PFSK-1 (cell line): ENCODE results near the gene CDK11A.
A peak's percentile ranks its signal among the peaks of the same experiment; 100 is the strongest.
"Not testable (repeated sequence)": the region's sequence is repeated elsewhere in the genome, so short reads cannot be mapped to it uniquely, and the experiment has no call there.

ENCODE experiments used
- FOXP2 ChIP-seq: optimal IDR thresholded peaks from 2 replicates; pipeline ENCODE3; 2011; ENCODE audit warnings: borderline replicate concordance, control low read depth, inconsistent platforms; ENCODE audit not compliant: insufficient read depth; ENCODE audit errors: extremely low read length, extremely low read depth
- POLR2AphosphoS5 ChIP-seq: IDR thresholded peaks from 2 replicates; pipeline ENCODE4 v1.6.1; 2012; ENCODE audit warnings: low read depth, mild to moderate bottlenecking, control low read depth, low read length, moderate library complexity
- REST ChIP-seq, 2 experiments: IDR thresholded peaks; 2 replicates each; pipeline versions ENCODE4 v1.6.1 to v1.8.0; 2011 to 2012; ENCODE audit warnings: low read depth in 2 of 2, low read length in 2 of 2, control low read depth in 1 of 2, inconsistent platforms in 1 of 2, mild to moderate bottlenecking in 1 of 2, moderate library complexity in 1 of 2; ENCODE audit not compliant: insufficient read depth in 1 of 2
- SIN3A ChIP-seq: IDR thresholded peaks from 2 replicates; pipeline ENCODE4 v1.6.1; 2012; ENCODE audit warnings: mild to moderate bottlenecking, low read length, moderate library complexity, borderline replicate concordance; ENCODE audit not compliant: insufficient read depth
- TAF1 ChIP-seq: IDR thresholded peaks from 2 replicates; pipeline ENCODE4 v1.6.1; 2012; ENCODE audit warnings: low read length, control low read depth, borderline replicate concordance; ENCODE audit not compliant: insufficient read depth

- not testable (repeated sequence) for TF ChIP-seq REST (IDR thresholded peaks at IDR 0.05; ENCODE audit: insufficient read depth in 1 of 2, low read depth in 2 of 2, low read length in 2 of 2); TAF1; SIN3A; FOXP2
- 0 out of 2 replicates have a peak, but pooled peaks have one; percentile 39 for TF ChIP-seq POLR2AphosphoS5
Observed at GRCh38 chr1:1692324-1692713, 31.8 kb downstream of the CDK11A start.
